ENCODE data around the gene OR56A4.

- TF ChIP-seq TEAD4 (CRISPR knock-in tag; IDR thresholded peaks at IDR 0.05) (no peak), CTCF (IDR thresholded peaks at IDR 0.05) (no peak), SP1 (CRISPR knock-in tag; conservative IDR thresholded peaks at IDR 0.05) (no peak), PREB (CRISPR knock-in tag; IDR thresholded peaks at IDR 0.05; ENCODE audit: borderline replicate concordance) (no peak), MAX (CRISPR knock-in tag; IDR thresholded peaks at IDR 0.05) (no peak), HMGXB4 (CRISPR knock-in tag; IDR thresholded peaks at IDR 0.05) (no peak), GABPB1 (CRISPR knock-in tag; IDR thresholded peaks at IDR 0.05) (no peak), NFYB (CRISPR knock-in tag; conservative IDR thresholded peaks at IDR 0.05; ENCODE audit: low read depth) (no peak)
Measured at GRCh38 chr11:5989203-5989602, 17.5 kb downstream of the OR56A4 start.

Data from WTC11 (cell line).